Measurements from ENCODE around the gene RBPMS2.

DNA sequence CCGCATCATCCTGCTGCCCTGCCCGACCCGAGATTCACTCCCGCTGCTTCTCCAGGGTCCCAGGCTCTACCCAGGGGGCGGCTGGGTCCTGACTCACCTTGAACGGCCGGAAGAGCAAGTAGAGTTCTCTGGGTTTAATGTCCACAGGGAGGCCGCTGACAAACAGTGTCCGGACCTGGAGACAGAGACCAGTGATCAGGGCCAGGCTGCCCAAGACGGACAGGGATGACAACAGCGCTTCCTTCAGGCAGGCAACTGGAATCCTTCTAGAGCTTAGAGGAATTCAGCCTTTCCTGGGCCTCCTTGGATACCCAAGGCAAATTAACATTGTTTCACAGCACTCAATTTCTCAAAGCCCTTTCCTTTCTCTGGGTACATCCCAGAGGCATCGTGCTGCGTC is 23.9 kb downstream of the RBPMS2 start:
- TF ChIP-seq EZH2phosphoT487 (IDR thresholded peaks at IDR 0.05; ENCODE audit: borderline replicate concordance, low read depth) (no peak), ELF1 (IDR thresholded peaks at IDR 0.05) (no peak), POLR2AphosphoS5 (IDR thresholded peaks at IDR 0.05; ENCODE audit: low read depth, low read length) (no peak), SMC3 (IDR thresholded peaks at IDR 0.05; ENCODE audit: low read depth, low read length) (no peak), RFX5 (IDR thresholded peaks at IDR 0.05; ENCODE audit: low read length) (no peak), NFIC (IDR thresholded peaks at IDR 0.05; ENCODE audit: borderline replicate concordance) (no peak), RAD21 (IDR thresholded peaks at IDR 0.05; ENCODE audit: low read length) (no peak), SIN3A (IDR thresholded peaks at IDR 0.05; ENCODE audit: borderline replicate concordance, low read depth, low read length) (no peak)
- TF ChIP-seq, protein P1, sequence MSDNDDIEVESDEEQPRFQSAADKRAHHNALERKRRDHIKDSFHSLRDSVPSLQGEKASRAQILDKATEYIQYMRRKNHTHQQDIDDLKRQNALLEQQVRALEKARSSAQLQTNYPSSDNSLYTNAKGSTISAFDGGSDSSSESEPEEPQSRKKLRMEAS (IDR thresholded peaks at IDR 0.05; ENCODE audit: low read depth), result no peak
- TF ChIP-seq, protein P2, sequence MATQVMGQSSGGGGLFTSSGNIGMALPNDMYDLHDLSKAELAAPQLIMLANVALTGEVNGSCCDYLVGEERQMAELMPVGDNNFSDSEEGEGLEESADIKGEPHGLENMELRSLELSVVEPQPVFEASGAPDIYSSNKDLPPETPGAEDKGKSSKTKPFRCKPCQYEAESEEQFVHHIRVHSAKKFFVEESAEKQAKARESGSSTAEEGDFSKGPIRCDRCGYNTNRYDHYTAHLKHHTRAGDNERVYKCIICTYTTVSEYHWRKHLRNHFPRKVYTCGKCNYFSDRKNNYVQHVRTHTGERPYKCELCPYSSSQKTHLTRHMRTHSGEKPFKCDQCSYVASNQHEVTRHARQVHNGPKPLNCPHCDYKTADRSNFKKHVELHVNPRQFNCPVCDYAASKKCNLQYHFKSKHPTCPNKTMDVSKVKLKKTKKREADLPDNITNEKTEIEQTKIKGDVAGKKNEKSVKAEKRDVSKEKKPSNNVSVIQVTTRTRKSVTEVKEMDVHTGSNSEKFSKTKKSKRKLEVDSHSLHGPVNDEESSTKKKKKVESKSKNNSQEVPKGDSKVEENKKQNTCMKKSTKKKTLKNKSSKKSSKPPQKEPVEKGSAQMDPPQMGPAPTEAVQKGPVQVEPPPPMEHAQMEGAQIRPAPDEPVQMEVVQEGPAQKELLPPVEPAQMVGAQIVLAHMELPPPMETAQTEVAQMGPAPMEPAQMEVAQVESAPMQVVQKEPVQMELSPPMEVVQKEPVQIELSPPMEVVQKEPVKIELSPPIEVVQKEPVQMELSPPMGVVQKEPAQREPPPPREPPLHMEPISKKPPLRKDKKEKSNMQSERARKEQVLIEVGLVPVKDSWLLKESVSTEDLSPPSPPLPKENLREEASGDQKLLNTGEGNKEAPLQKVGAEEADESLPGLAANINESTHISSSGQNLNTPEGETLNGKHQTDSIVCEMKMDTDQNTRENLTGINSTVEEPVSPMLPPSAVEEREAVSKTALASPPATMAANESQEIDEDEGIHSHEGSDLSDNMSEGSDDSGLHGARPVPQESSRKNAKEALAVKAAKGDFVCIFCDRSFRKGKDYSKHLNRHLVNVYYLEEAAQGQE (IDR thresholded peaks at IDR 0.05; ENCODE audit: low read depth, low read length), result no peak
- TF ChIP-seq, protein P3, sequence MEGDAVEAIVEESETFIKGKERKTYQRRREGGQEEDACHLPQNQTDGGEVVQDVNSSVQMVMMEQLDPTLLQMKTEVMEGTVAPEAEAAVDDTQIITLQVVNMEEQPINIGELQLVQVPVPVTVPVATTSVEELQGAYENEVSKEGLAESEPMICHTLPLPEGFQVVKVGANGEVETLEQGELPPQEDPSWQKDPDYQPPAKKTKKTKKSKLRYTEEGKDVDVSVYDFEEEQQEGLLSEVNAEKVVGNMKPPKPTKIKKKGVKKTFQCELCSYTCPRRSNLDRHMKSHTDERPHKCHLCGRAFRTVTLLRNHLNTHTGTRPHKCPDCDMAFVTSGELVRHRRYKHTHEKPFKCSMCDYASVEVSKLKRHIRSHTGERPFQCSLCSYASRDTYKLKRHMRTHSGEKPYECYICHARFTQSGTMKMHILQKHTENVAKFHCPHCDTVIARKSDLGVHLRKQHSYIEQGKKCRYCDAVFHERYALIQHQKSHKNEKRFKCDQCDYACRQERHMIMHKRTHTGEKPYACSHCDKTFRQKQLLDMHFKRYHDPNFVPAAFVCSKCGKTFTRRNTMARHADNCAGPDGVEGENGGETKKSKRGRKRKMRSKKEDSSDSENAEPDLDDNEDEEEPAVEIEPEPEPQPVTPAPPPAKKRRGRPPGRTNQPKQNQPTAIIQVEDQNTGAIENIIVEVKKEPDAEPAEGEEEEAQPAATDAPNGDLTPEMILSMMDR (IDR thresholded peaks at IDR 0.05), result no peak
